ENCODE data around the gene PODXL2.
"Not testable (repeated sequence)": the region's sequence is repeated elsewhere in the genome, so short reads cannot be mapped to it uniquely, and the experiment has no call there.

Gene PODXL2

DNA sequence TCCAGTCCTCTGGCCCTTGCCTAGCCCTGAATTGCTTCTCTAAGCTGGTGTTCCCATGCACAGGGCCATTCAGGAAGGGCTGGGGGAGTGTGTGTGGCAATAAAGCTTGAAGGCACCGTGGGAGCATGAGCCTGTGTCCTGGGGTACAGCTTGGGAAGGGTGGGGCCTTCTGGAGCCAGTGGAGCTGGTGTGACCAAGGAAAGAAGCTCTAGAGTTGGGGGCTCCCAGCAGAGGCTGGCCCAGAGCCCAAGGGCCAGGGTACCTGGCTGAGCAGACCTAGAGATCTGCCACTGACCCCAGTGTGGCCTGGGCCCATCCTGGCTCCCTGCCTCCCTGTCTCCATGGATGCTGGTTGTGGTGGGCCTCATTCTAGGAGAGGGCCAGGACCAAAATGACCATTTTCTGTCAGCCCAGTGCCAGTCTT, 51.8 kb downstream of the PODXL2 start:
- TF ChIP-seq, protein P1, sequence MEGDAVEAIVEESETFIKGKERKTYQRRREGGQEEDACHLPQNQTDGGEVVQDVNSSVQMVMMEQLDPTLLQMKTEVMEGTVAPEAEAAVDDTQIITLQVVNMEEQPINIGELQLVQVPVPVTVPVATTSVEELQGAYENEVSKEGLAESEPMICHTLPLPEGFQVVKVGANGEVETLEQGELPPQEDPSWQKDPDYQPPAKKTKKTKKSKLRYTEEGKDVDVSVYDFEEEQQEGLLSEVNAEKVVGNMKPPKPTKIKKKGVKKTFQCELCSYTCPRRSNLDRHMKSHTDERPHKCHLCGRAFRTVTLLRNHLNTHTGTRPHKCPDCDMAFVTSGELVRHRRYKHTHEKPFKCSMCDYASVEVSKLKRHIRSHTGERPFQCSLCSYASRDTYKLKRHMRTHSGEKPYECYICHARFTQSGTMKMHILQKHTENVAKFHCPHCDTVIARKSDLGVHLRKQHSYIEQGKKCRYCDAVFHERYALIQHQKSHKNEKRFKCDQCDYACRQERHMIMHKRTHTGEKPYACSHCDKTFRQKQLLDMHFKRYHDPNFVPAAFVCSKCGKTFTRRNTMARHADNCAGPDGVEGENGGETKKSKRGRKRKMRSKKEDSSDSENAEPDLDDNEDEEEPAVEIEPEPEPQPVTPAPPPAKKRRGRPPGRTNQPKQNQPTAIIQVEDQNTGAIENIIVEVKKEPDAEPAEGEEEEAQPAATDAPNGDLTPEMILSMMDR (IDR thresholded peaks at IDR 0.05; ENCODE audit: control extremely low read depth, extremely low read depth, low read depth, missing control alignments) = no peak
- DNase-seq (ENCODE audit: extremely low spot score) = no peak
- POLR2A ChIA-PET = no interaction called here
- CTCF ChIA-PET = interaction anchor here (4.7 kb wide), 1 partner anchor 11 kb away, joined by 22 read pairs; no protein-coding TSS in a partner anchor

DNA sequence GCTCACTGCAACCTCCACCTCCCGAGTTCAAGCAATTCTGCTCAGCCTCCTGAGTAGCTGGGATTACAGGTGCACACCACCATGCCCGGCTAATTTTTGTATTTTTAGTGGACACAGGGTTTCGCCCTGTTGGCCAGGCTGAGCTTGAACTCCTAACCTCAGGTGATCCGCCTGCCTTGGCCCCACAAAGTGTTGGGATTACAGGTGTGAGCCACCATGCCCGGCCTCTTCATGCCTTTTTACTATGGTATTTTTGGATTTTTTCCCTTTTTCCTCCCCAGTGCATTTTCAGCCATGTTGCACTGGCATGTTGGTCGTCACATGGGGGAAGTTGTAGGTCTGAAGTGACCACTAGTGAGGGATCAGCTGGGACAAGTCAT, 53.2 kb downstream of the PODXL2 start:
- DNase-seq (ENCODE audit: extremely low spot score); POLR2A ChIA-PET: not testable (repeated sequence)
- CTCF ChIA-PET = interaction anchor here (1.6 to 4.7 kb wide), 2 partner anchors 9 to 108 kb away, joined by 5 to 22 read pairs; no protein-coding TSS in a partner anchor

DNA sequence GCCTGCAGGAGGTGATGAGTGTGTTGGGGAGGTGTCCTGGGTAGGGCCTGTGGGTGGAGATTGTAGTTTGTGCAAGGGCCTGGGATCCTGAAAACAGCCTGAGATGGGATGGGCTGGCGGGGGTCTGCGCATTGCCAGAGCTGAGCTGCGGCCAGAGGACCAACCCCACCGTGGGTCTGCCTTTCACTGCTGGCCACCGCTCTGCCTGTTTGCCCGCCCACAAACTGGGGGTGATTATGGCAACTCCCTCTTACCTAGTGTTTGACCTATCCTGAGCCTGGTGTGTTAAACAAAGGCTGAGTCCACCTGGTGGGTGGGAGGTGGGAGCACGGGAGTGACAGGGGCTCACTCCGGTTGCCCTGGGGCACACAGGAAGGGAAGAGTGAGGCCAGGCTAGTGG, 53.6 kb downstream of the PODXL2 start:
- no peak for DNase-seq (ENCODE audit: extremely low spot score)
- CTCF ChIA-PET = interaction anchor here (1.6 to 4.7 kb wide), 2 partner anchors 9 to 108 kb away, joined by 5 to 22 read pairs; no protein-coding TSS in a partner anchor
- POLR2A ChIA-PET = no interaction called here
- TF ChIP-seq, protein P1 (IDR thresholded peaks at IDR 0.05; ENCODE audit: control extremely low read depth, extremely low read depth, low read depth, missing control alignments) = no peak

DNA sequence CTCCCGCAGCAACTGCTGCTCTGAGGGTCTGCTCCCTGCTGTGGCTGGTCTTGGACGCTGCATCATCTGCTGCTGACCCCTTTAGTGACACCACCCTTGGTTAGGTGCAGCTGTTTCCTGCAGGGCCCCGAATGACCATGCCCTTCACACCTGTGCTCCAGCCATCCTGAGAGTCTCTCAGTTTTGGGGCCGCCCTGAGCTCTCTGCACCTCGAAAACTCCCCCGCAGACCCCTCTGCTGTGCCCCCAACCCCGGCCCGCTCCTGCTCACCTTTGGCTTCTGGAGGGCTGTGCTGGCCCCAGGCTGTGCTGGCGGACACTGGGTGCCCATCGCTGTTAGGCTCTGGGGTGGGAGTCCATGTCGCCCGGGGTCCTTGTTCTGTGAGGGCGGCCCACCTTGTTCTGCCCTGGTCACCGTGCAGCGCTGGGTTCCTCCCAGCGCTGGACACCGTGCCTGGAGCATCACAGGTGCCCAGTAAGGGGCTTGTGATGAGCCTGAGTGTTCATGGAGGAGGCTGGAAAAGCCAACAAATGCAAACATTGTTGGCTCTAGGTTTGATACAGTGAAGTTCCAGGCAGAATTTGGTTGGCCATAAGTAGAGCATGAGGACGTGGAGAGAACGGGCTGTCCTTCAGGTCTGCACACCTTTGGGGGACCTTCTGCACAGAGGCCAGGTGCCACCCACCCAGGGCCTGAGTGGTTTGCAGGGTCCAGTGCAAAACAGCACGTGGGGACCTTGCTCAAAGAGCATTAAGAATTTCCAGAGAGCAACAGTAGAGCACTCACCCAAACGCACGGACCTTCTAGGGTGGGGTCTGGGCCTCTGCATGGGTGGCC, 56.1 kb downstream of the PODXL2 start:
- no peak for DNase-seq (ENCODE audit: extremely low spot score)
- TF ChIP-seq, protein P1 (IDR thresholded peaks at IDR 0.05; ENCODE audit: control extremely low read depth, extremely low read depth, low read depth, missing control alignments) = no peak
- CTCF ChIA-PET = interaction anchor here (0.7 kb wide), 1 partner anchor 11 kb away, joined by 3 read pairs; no protein-coding TSS in a partner anchor
- POLR2A ChIA-PET = no interaction called here

DNA sequence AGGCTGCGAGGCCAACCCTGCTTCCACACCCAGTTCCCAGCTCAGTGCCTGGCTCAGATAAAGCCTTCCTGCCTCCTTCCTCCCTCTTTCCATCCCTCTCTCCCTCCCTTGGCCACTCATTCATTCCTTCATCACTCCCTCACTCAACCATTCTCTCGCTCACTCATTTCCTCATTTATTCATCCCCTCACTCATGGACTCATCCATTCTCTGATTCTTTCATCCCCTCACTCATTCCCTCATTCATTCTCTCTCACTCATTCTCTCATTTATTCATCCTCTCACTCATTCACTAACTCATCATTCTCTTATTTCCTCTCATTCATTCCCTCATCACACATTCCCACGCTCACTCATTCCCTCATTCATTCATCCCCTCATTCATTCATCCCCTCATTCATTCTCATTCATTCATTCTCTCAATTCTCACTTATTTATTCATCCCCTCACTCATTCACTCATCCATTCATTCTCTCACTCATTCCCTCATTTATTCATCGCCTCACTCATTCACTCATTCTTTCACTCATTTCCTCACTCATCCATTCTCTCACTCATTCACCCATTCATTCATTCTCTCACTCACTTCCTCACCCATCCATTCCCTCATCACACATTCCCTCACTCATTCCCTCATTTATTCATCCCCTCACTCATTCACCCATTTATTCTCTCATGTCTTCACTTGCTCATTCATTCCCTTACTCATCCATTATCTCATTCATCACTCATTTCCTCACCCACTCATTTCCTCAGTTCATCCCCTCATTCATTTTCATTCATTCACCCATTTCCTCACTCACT, 56.9 kb downstream of the PODXL2 start:
- ChIA-PET CTCF (no interaction called here), POLR2A (no interaction called here)
- TF ChIP-seq, protein P1 (IDR thresholded peaks at IDR 0.05; ENCODE audit: control extremely low read depth, extremely low read depth, low read depth, missing control alignments) = no peak
- no peak for DNase-seq (ENCODE audit: extremely low spot score)

DNA sequence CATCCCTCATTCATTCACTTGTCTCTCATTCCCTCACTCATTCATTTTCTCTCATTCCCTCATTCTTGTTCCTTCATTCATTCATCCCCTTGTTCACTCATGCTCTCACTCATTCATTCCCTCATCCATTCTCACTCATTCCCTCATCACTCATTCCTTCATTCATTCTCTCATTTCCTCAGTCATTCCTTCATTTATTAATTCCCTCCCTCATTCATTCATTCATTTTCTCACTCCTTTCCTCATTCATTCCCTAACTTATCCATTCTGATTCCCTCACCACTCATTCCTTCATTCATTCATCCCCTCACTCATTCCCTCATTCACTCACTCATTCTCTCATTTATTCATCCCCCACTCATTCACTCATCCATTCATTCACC, 57.5 kb downstream of the PODXL2 start:
- ChIA-PET POLR2A (no interaction called here), CTCF (no interaction called here)
- DNase-seq (ENCODE audit: extremely low spot score) = no peak
- TF ChIP-seq, protein P1 (IDR thresholded peaks at IDR 0.05; ENCODE audit: control extremely low read depth, extremely low read depth, low read depth, missing control alignments) = no peak

Measured in GM10248 (cell line).